Measurements from ENCODE around the gene LDLRAD4.

The LDLRAD4 gene

GRCh38 chr18:13420969-13421686, 202.6 kb downstream of the LDLRAD4 start:
- H3K36me3 ChIP-seq (ENCODE audit: control insufficient read depth in 1 of 2, insufficient read depth in 2 of 2, low read length in 2 of 2): no peaks in the 10 kb centered on the region
- no peak overlapping the region for H3K4me3 ChIP-seq (ENCODE audit: low read depth in 1 of 2, low read length in 2 of 2)
- no peak overlapping the region for H3K27ac ChIP-seq (ENCODE audit: low read depth, low read length)
- H3K27me3 ChIP-seq (ENCODE audit: control insufficient read depth in 1 of 2, insufficient read depth in 2 of 2, low read length in 2 of 2): no peaks in the 10 kb centered on the region
- peaks cover 16 to 17% of the 10 kb centered on the region in 2 donors for H3K4me1 ChIP-seq (ENCODE audit: control insufficient read depth in 1 of 2, insufficient read depth in 2 of 2, low read length in 2 of 2)
- no peaks in the 10 kb centered on the region for H3K9me3 ChIP-seq (ENCODE audit: control insufficient read depth in 1 of 2, low read length in 2 of 2)
- no peak overlapping the region for H3K9ac ChIP-seq (ENCODE audit: low read depth in 1 of 2, low read length in 2 of 2)

GRCh38 chr18:13422541-13423147, 204.1 kb downstream of the LDLRAD4 start:
- Histone ChIP-seq H3K36me3 (ENCODE audit: control insufficient read depth in 1 of 2, insufficient read depth in 2 of 2, low read length in 2 of 2) (no peaks in the 10 kb centered on the region), H3K9me3 (ENCODE audit: control insufficient read depth in 1 of 2, low read length in 2 of 2) (no peaks in the 10 kb centered on the region), H3K27ac (ENCODE audit: low read depth, low read length) (no peak overlapping the region), H3K4me1 (ENCODE audit: control insufficient read depth in 1 of 2, insufficient read depth in 2 of 2, low read length in 2 of 2) (peaks cover 11 to 12% of the 10 kb centered on the region in 2 donors), H3K4me3 (ENCODE audit: low read depth in 1 of 2, low read length in 2 of 2) (no peak overlapping the region), H3K27me3 (ENCODE audit: control insufficient read depth in 1 of 2, insufficient read depth in 2 of 2, low read length in 2 of 2) (no peaks in the 10 kb centered on the region), H3K9ac (ENCODE audit: low read depth in 1 of 2, low read length in 2 of 2) (no peak overlapping the region)

- peaks cover 4 to 5% of the 10 kb centered on the region in 2 donors for H3K4me1 ChIP-seq (ENCODE audit: control insufficient read depth in 1 of 2, insufficient read depth in 2 of 2, low read length in 2 of 2)
- H3K4me3 ChIP-seq (ENCODE audit: low read depth in 1 of 2, low read length in 2 of 2): no peak overlapping the region
- no peaks in the 10 kb centered on the region for H3K27me3 ChIP-seq (ENCODE audit: control insufficient read depth in 1 of 2, insufficient read depth in 2 of 2, low read length in 2 of 2)
- no peak overlapping the region for H3K27ac ChIP-seq (ENCODE audit: low read depth, low read length)
- H3K9ac ChIP-seq (ENCODE audit: low read depth in 1 of 2, low read length in 2 of 2): no peak overlapping the region
- no peaks in the 10 kb centered on the region for H3K36me3 ChIP-seq (ENCODE audit: control insufficient read depth in 1 of 2, insufficient read depth in 2 of 2, low read length in 2 of 2)
- H3K9me3 ChIP-seq (ENCODE audit: control insufficient read depth in 1 of 2, low read length in 2 of 2): no peaks in the 10 kb centered on the region
Measured at GRCh38 chr18:13423352-13423751, 204.8 kb downstream of the LDLRAD4 start.

GRCh38 chr18:13424363-13424762, 205.8 kb downstream of the LDLRAD4 start:
- no peak overlapping the region for H3K9ac ChIP-seq (ENCODE audit: low read depth in 1 of 2, low read length in 2 of 2)
- no peaks in the 10 kb centered on the region for H3K4me1 ChIP-seq (ENCODE audit: control insufficient read depth in 1 of 2, insufficient read depth in 2 of 2, low read length in 2 of 2)
- H3K9me3 ChIP-seq (ENCODE audit: control insufficient read depth in 1 of 2, low read length in 2 of 2): no peaks in the 10 kb centered on the region
- no peak overlapping the region for H3K27ac ChIP-seq (ENCODE audit: low read depth, low read length)
- no peaks in the 10 kb centered on the region for H3K27me3 ChIP-seq (ENCODE audit: control insufficient read depth in 1 of 2, insufficient read depth in 2 of 2, low read length in 2 of 2)
- H3K36me3 ChIP-seq (ENCODE audit: control insufficient read depth in 1 of 2, insufficient read depth in 2 of 2, low read length in 2 of 2): no peaks in the 10 kb centered on the region
- H3K4me3 ChIP-seq (ENCODE audit: low read depth in 1 of 2, low read length in 2 of 2): no peak overlapping the region

- Histone ChIP-seq H3K27ac (ENCODE audit: low read depth, low read length) (no peak overlapping the region), H3K9ac (ENCODE audit: low read depth in 1 of 2, low read length in 2 of 2) (no peak overlapping the region), H3K9me3 (ENCODE audit: control insufficient read depth in 1 of 2, low read length in 2 of 2) (no peaks in the 10 kb centered on the region), H3K36me3 (ENCODE audit: control insufficient read depth in 1 of 2, insufficient read depth in 2 of 2, low read length in 2 of 2) (no peaks in the 10 kb centered on the region), H3K27me3 (ENCODE audit: control insufficient read depth in 1 of 2, insufficient read depth in 2 of 2, low read length in 2 of 2) (no peaks in the 10 kb centered on the region), H3K4me3 (ENCODE audit: low read depth in 1 of 2, low read length in 2 of 2) (no peak overlapping the region), H3K4me1 (ENCODE audit: control insufficient read depth in 1 of 2, insufficient read depth in 2 of 2, low read length in 2 of 2) (no peaks in the 10 kb centered on the region)
Measured at GRCh38 chr18:13425357-13426091, 207.0 kb downstream of the LDLRAD4 start.

GRCh38 chr18:13427354-13427753, 208.8 kb downstream of the LDLRAD4 start:
- Histone ChIP-seq H3K27ac (ENCODE audit: low read depth, low read length) (no peak overlapping the region), H3K4me1 (ENCODE audit: control insufficient read depth in 1 of 2, insufficient read depth in 2 of 2, low read length in 2 of 2) (no peaks in the 10 kb centered on the region), H3K27me3 (ENCODE audit: control insufficient read depth in 1 of 2, insufficient read depth in 2 of 2, low read length in 2 of 2) (no peaks in the 10 kb centered on the region), H3K4me3 (ENCODE audit: low read depth in 1 of 2, low read length in 2 of 2) (no peak overlapping the region), H3K36me3 (ENCODE audit: control insufficient read depth in 1 of 2, insufficient read depth in 2 of 2, low read length in 2 of 2) (no peaks in the 10 kb centered on the region), H3K9ac (ENCODE audit: low read depth in 1 of 2, low read length in 2 of 2) (no peak overlapping the region), H3K9me3 (ENCODE audit: control insufficient read depth in 1 of 2, low read length in 2 of 2) (no peaks in the 10 kb centered on the region)

GRCh38 chr18:13428319-13428718, 209.8 kb downstream of the LDLRAD4 start:
- H3K9me3 ChIP-seq (ENCODE audit: control insufficient read depth in 1 of 2, low read length in 2 of 2): no peaks in the 10 kb centered on the region
- H3K4me1 ChIP-seq (ENCODE audit: control insufficient read depth in 1 of 2, insufficient read depth in 2 of 2, low read length in 2 of 2): no peaks in the 10 kb centered on the region
- H3K27me3 ChIP-seq (ENCODE audit: control insufficient read depth in 1 of 2, insufficient read depth in 2 of 2, low read length in 2 of 2): no peaks in the 10 kb centered on the region
- no peaks in the 10 kb centered on the region for H3K36me3 ChIP-seq (ENCODE audit: control insufficient read depth in 1 of 2, insufficient read depth in 2 of 2, low read length in 2 of 2)
- no peak overlapping the region for H3K27ac ChIP-seq (ENCODE audit: low read depth, low read length)
- H3K4me3 ChIP-seq (ENCODE audit: low read depth in 1 of 2, low read length in 2 of 2): no peak overlapping the region
- no peak overlapping the region for H3K9ac ChIP-seq (ENCODE audit: low read depth in 1 of 2, low read length in 2 of 2)

GRCh38 chr18:13429016-13429415, 210.5 kb downstream of the LDLRAD4 start:
- Histone ChIP-seq H3K27me3 (ENCODE audit: control insufficient read depth in 1 of 2, insufficient read depth in 2 of 2, low read length in 2 of 2) (no peaks in the 10 kb centered on the region), H3K4me1 (ENCODE audit: control insufficient read depth in 1 of 2, insufficient read depth in 2 of 2, low read length in 2 of 2) (no peaks in the 10 kb centered on the region), H3K9me3 (ENCODE audit: control insufficient read depth in 1 of 2, low read length in 2 of 2) (no peaks in the 10 kb centered on the region), H3K27ac (ENCODE audit: low read depth, low read length) (no peak overlapping the region), H3K9ac (ENCODE audit: low read depth in 1 of 2, low read length in 2 of 2) (no peak overlapping the region), H3K4me3 (ENCODE audit: low read depth in 1 of 2, low read length in 2 of 2) (no peak overlapping the region), H3K36me3 (ENCODE audit: control insufficient read depth in 1 of 2, insufficient read depth in 2 of 2, low read length in 2 of 2) (no peaks in the 10 kb centered on the region)

GRCh38 chr18:13429884-13430510, 211.4 kb downstream of the LDLRAD4 start:
- H3K27me3 ChIP-seq (ENCODE audit: control insufficient read depth in 1 of 2, insufficient read depth in 2 of 2, low read length in 2 of 2): no peaks in the 10 kb centered on the region
- no peak overlapping the region for H3K27ac ChIP-seq (ENCODE audit: low read depth, low read length)
- no peaks in the 10 kb centered on the region for H3K9me3 ChIP-seq (ENCODE audit: control insufficient read depth in 1 of 2, low read length in 2 of 2)
- no peak overlapping the region for H3K4me3 ChIP-seq (ENCODE audit: low read depth in 1 of 2, low read length in 2 of 2)
- no peak overlapping the region for H3K9ac ChIP-seq (ENCODE audit: low read depth in 1 of 2, low read length in 2 of 2)
- no peaks in the 10 kb centered on the region for H3K4me1 ChIP-seq (ENCODE audit: control insufficient read depth in 1 of 2, insufficient read depth in 2 of 2, low read length in 2 of 2)
- no peaks in the 10 kb centered on the region for H3K36me3 ChIP-seq (ENCODE audit: control insufficient read depth in 1 of 2, insufficient read depth in 2 of 2, low read length in 2 of 2)

- H3K27ac ChIP-seq (ENCODE audit: low read depth, low read length): no peak overlapping the region
- H3K27me3 ChIP-seq (ENCODE audit: control insufficient read depth in 1 of 2, insufficient read depth in 2 of 2, low read length in 2 of 2): no peaks in the 10 kb centered on the region
- no peaks in the 10 kb centered on the region for H3K36me3 ChIP-seq (ENCODE audit: control insufficient read depth in 1 of 2, insufficient read depth in 2 of 2, low read length in 2 of 2)
- H3K9me3 ChIP-seq (ENCODE audit: control insufficient read depth in 1 of 2, low read length in 2 of 2): no peaks in the 10 kb centered on the region
- H3K9ac ChIP-seq (ENCODE audit: low read depth in 1 of 2, low read length in 2 of 2): no peak overlapping the region
- no peak overlapping the region for H3K4me3 ChIP-seq (ENCODE audit: low read depth in 1 of 2, low read length in 2 of 2)
- no peaks in the 10 kb centered on the region for H3K4me1 ChIP-seq (ENCODE audit: control insufficient read depth in 1 of 2, insufficient read depth in 2 of 2, low read length in 2 of 2)
Measured at GRCh38 chr18:13430663-13431062, 212.1 kb downstream of the LDLRAD4 start.

Data from duodenal mucosa (tissue), 2 donors.